ENCODE results near the gene ARGLU1.

GRCh38 chr13:106523576-106523975, 44.4 kb downstream of the ARGLU1 start:
- TF ChIP-seq POLR2AphosphoS5 (IDR thresholded peaks at IDR 0.05) (no peak), CTCF (IDR thresholded peaks at IDR 0.05 in 8 of 11, conservative IDR thresholded peaks at IDR 0.05 in 3 of 11) (no peak), POLR2A (IDR thresholded peaks at IDR 0.05) (no peak)
